Endothelial cell of umbilical vein (primary cell): ENCODE results near the gene CPED1. TPM values are rescaled to one million over a fixed set of nuclear protein-coding genes. Genes with fewer than 3 reads are reported as not detected.
"Not testable (repeated sequence)": the region's sequence is repeated elsewhere in the genome, so short reads cannot be mapped to it uniquely, and the experiment has no call there.

Experiments
- BruUV-seq: library from RNA; stranded (reverse); fragments of 400-500 nt; replicated peaks from 2 replicates; lab custom pipeline; 2021; lab: Mats Ljungman, UMichigan
- CTCF ChIA-PET: fragments of 300-600, 350-600 bp; sonication (Branson Sonifier 250); formaldehyde crosslinking; loops from one replicate; lab custom pipeline; 2021; ENCODE audit warnings: antibody characterized with exemption, inconsistent platforms; lab: Charles Lee
- POLR2A ChIA-PET: fragments of 300-600, 350-600 bp; sonication (Branson Sonifier 250); formaldehyde crosslinking; loops from one replicate; lab custom pipeline; 2021; ENCODE audit warnings: antibody characterized with exemption, inconsistent platforms; lab: Charles Lee
- DNase-seq: peaks from one replicate; pipeline ENCODE4 v3.0.0-alpha.2; 2011; ENCODE audit warnings: low read depth, low spot score
- FAIRE-seq: peaks from 2 replicates; lab custom pipeline; 2011; peaks lifted over from hg19 to GRCh38; lab: Jason Lieb, UNC
- H2AFZ ChIP-seq: 2 replicates; pipeline ENCODE4 v1.6.0; 2012; ENCODE audit warnings: low read depth, low read length, control low read depth, inconsistent platforms
- H3K27ac ChIP-seq: 2 replicates; pipeline ENCODE4 v1.5.1; 2011; ENCODE audit warnings: low read depth, mild to moderate bottlenecking, control low read depth, low read length, moderate library complexity; ENCODE audit not compliant: insufficient read depth
- H3K27me3 ChIP-seq, 2 experiments: 2 replicates each; pipeline versions ENCODE4 v1.6.0 to v1.6.1; 2011; ENCODE audit warnings: low read length in 2 of 2, mixed read lengths in 1 of 2; ENCODE audit not compliant: control insufficient read depth in 2 of 2, insufficient read depth in 2 of 2
- H3K36me3 ChIP-seq, 2 experiments: 2 replicates in 1 of 2; 3 replicates in 1 of 2; pipeline ENCODE4 v1.5.1; 2011; ENCODE audit warnings: low read length in 2 of 2, mild to moderate bottlenecking in 1 of 2, moderate library complexity in 1 of 2; ENCODE audit not compliant: control insufficient read depth in 2 of 2, insufficient read depth in 2 of 2; ENCODE audit errors: extremely low read depth in 1 of 2
- H3K4me1 ChIP-seq: 3 replicates; pipeline ENCODE4 v1.5.1; 2011; ENCODE audit warnings: mild to moderate bottlenecking, low read length; ENCODE audit not compliant: control insufficient read depth, insufficient read depth; ENCODE audit errors: extremely low read depth
- H3K4me2 ChIP-seq: 2 replicates; pipeline ENCODE4 v1.6.1; 2011; ENCODE audit warnings: low read length, control low read depth, mixed read lengths; ENCODE audit not compliant: insufficient read depth
- H3K4me3 ChIP-seq, 3 experiments: fragments of 200-600 bp in 1 of 3; sonication (generic), shearing (Covaris generic) in 1 of 3; replicated peaks in 1 of 3; 2 replicates each; pipeline ENCODE4 v1.5.1; 2011 to 2016; ENCODE audit warnings: control low read depth in 3 of 3, low read length in 3 of 3, mild to moderate bottlenecking in 2 of 3, inconsistent platforms in 1 of 3, low read depth in 1 of 3, moderate library complexity in 1 of 3; ENCODE audit not compliant: insufficient read depth in 1 of 3
- H3K79me2 ChIP-seq: 2 replicates; pipeline ENCODE4 v1.6.0; 2012; ENCODE audit warnings: low read length, inconsistent platforms; ENCODE audit not compliant: control insufficient read depth, insufficient read depth
- H3K9ac ChIP-seq: replicated peaks from 2 replicates; pipeline ENCODE3; 2011; ENCODE audit warnings: low read length, control low read depth; ENCODE audit not compliant: insufficient read depth; ENCODE audit errors: extremely low read depth
- H3K9me1 ChIP-seq: replicated peaks from 3 replicates; pipeline ENCODE4 v1.6.0; 2011; ENCODE audit warnings: mild to moderate bottlenecking, low read length; ENCODE audit not compliant: control insufficient read depth, insufficient read depth; ENCODE audit errors: extremely low read depth
- H3K9me3 ChIP-seq: replicated peaks from 2 replicates; pipeline ENCODE4 v1.5.1; 2012; ENCODE audit warnings: low read length, inconsistent platforms; ENCODE audit not compliant: control insufficient read depth, insufficient read depth
- H4K20me1 ChIP-seq: replicated peaks from 2 replicates; pipeline ENCODE3; 2011; ENCODE audit warnings: mild to moderate bottlenecking, low read length; ENCODE audit not compliant: control insufficient read depth, insufficient read depth; ENCODE audit errors: extremely low read depth
- CTCF ChIP-seq, 2 donors: IDR thresholded peaks; 1 replicate in 1 of 2; 2 replicates in 1 of 2; pipeline ENCODE4 v1.5.1; 2011; ENCODE audit warnings: low read length in 2 of 2, mild to moderate bottlenecking in 2 of 2, moderate library complexity in 2 of 2, control low read depth in 1 of 2, inconsistent platforms in 1 of 2, low read depth in 1 of 2; ENCODE audit not compliant: insufficient read depth in 1 of 2; ENCODE audit errors: extremely low read depth in 1 of 2
- EZH2 ChIP-seq: IDR thresholded peaks from 2 replicates; pipeline ENCODE4 v1.6.1; 2012; ENCODE audit warnings: borderline replicate concordance, low read depth, mild to moderate bottlenecking, moderate library complexity, low read length, inconsistent platforms; ENCODE audit not compliant: severe bottlenecking
- FOS ChIP-seq: IDR thresholded peaks from 2 replicates; pipeline ENCODE4 v1.6.1; 2011; ENCODE audit warnings: mild to moderate bottlenecking, low read length, moderate library complexity, borderline replicate concordance; ENCODE audit not compliant: insufficient read depth
- GATA2 ChIP-seq: IDR thresholded peaks from 2 replicates; pipeline ENCODE4 v1.7.0; 2011; ENCODE audit warnings: low read depth, mild to moderate bottlenecking, moderate library complexity, mixed read lengths, low read length; ENCODE audit not compliant: insufficient read length, insufficient read depth
- JUN ChIP-seq: IDR thresholded peaks from 2 replicates; pipeline ENCODE4 v1.6.1; 2011; ENCODE audit warnings: borderline replicate concordance, low read depth; ENCODE audit not compliant: insufficient read length, insufficient read depth
- MAX ChIP-seq: IDR thresholded peaks from 2 replicates; pipeline ENCODE4 v1.6.1; 2011; ENCODE audit not compliant: insufficient read depth, insufficient read length
- MYC ChIP-seq: IDR thresholded peaks from one replicate; pipeline ENCODE4 v1.6.1; 2011; ENCODE audit warnings: mild to moderate bottlenecking, low read depth, low read length
- POLR2A ChIP-seq: IDR thresholded peaks from 2 replicates; pipeline ENCODE4 v1.6.1; 2012; ENCODE audit warnings: low read depth, mild to moderate bottlenecking, control low read depth, low read length
- POLR2AphosphoS5 ChIP-seq: IDR thresholded peaks from 2 replicates; pipeline ENCODE4 v1.6.1; 2012; ENCODE audit warnings: low read depth, mild to moderate bottlenecking, control low read depth, low read length, moderate library complexity; ENCODE audit not compliant: insufficient read depth
- dilution Hi-C: fragments of 300-500 bp; cut with MboI; formaldehyde crosslinking; loops from one replicate; pipeline ENCODE4 v1.15.0; 2019; ENCODE audit warnings: low sequenced_read_pairs; ENCODE audit not compliant: extremely low pct_ligation_motif_present
- intact Hi-C: fragments of 100-400 bp; cut with micrococcal nuclease; formaldehyde crosslinking; loops from one replicate; pipeline ENCODE4 v1.10.0; 2022
- polyA plus RNA-seq, 4 experiments: library from polyadenylated mRNA; depleted of rRNA in 3 of 4; stranded (reverse) in 3 of 4; unstranded in 1 of 4; fragments of >200 nt; gene quantifications; 2 replicates each; pipeline versions ENCODE4 v1.2.1 to v1.2.3, GENCODE V29; 2011 to 2012; ENCODE audit warnings: missing spikeins in 1 of 4
- total RNA-seq: library from RNA; stranded (reverse); gene quantifications from 2 replicates; pipeline ENCODE4 v1.2.3, GENCODE V29; 2021

CPED1 gene
- total and polyA plus RNA-seq, 2 donors (not counting 3 experiments of a cell fraction or from before 2014, with no cell fraction given): 0.22 to 3.0 TPM

- Histone ChIP-seq H4K20me1 (no peaks in the 10 kb centered on the region), H2AFZ (no peak overlapping the region), H3K9me1 (no peaks in the 10 kb centered on the region), H3K4me1 (no peaks in the 10 kb centered on the region), H3K27ac (no peak overlapping the region), H3K79me2 (no peaks in the 10 kb centered on the region), H3K36me3 (no peaks in the 10 kb centered on the region), H3K4me2 (no peak overlapping the region), H3K27me3 (peaks cover 0 to 2% of the 10 kb centered on the region in 2 experiments), H3K9me3 (no peaks in the 10 kb centered on the region), H3K4me3 (no peak overlapping the region), H3K9ac (no peak overlapping the region)
- no TSS peak for BruUV-seq
- ChIA-PET CTCF (interaction anchor here (0.9 to 1.8 kb wide), 6 partner anchors 15 to 936 kb away, joined by 3 to 8 read pairs (median 4); partner anchors contain the start of gene CPED1), POLR2A (no interaction called here)
- dilution Hi-C loops: no loop called here
- intact Hi-C loops: no loop called here
- TF ChIP-seq FOS: no peak
- TF ChIP-seq MYC: no peak
- no peak for TF ChIP-seq JUN
- no peak for TF ChIP-seq GATA2
- TF ChIP-seq CTCF (IDR thresholded peaks at IDR 0.05; ENCODE audit: extremely low read depth in 1 of 2, insufficient read depth in 1 of 2, low read depth in 1 of 2, low read length in 2 of 2): no peak
- no peak for TF ChIP-seq POLR2AphosphoS5
- no peak for TF ChIP-seq EZH2
- TF ChIP-seq MAX: no peak
- no peak for TF ChIP-seq POLR2A
- DNase-seq: no peak
- FAIRE-seq: no peak
These were observed 70.5 kb downstream of the CPED1 start for GRCh38 chr7:121058975-121059374.

GRCh38 chr7:121059979-121060509, 71.5 kb downstream of the CPED1 start:
- POLR2A ChIA-PET: not testable (repeated sequence)

More at GRCh38 chr7:121059979-121060509, 71.5 kb downstream of the CPED1 start:
- H3K9me1 ChIP-seq, H4K20me1 ChIP-seq, H2AFZ ChIP-seq, H3K27me3 ChIP-seq, intact Hi-C loops, H3K9ac ChIP-seq, DNase-seq, H3K36me3 ChIP-seq, CTCF ChIA-PET, H3K79me2 ChIP-seq, H3K4me3 ChIP-seq, H3K27ac ChIP-seq, BruUV-seq, dilution Hi-C loops, H3K4me1 ChIP-seq, H3K9me3 ChIP-seq, H3K4me2 ChIP-seq, FAIRE-seq: not testable (repeated sequence)
